Neural crest cell (in vitro differentiated cells): ENCODE measurements around the gene CRACR2B. TPM values are rescaled to one million over a fixed set of nuclear protein-coding genes. Genes with fewer than 3 reads are reported as not detected.

Experiments
- DNase-seq: peaks from one replicate; pipeline ENCODE4 v3.0.0; 2021; ENCODE audit warnings: low read depth, mixed read lengths, low spot score
- H3K27ac Mint-ChIP-seq: one replicate; pipeline ENCODE4 v1.8.0; 2021; ENCODE audit warnings: mild to moderate bottlenecking, mixed read lengths; ENCODE audit not compliant: unreplicated experiment
- H3K27me3 Mint-ChIP-seq: 2 replicates; pipeline ENCODE4 v1.8.0; 2021; ENCODE audit warnings: low read depth, mild to moderate bottlenecking, mixed read lengths
- H3K36me3 Mint-ChIP-seq: 2 replicates; pipeline ENCODE4 v1.8.0; 2021; ENCODE audit warnings: low read depth, mild to moderate bottlenecking, mixed read lengths
- H3K4me1 Mint-ChIP-seq: 2 replicates; pipeline ENCODE4 v1.8.0; 2021; ENCODE audit warnings: mixed read lengths
- H3K4me3 Mint-ChIP-seq: one replicate; pipeline ENCODE4 v1.8.0; 2021; ENCODE audit warnings: mild to moderate bottlenecking, mixed read lengths
- H3K9me3 Mint-ChIP-seq: 2 replicates; pipeline ENCODE4 v1.8.0; 2021; ENCODE audit warnings: mixed read lengths
- CTCF ChIP-seq: fragments of 200-600 bp; sonication (generic); conservative IDR thresholded peaks from 2 replicates; pipeline ENCODE4 v1.5.0; 2021; ENCODE audit warnings: antibody characterized with exemption, mild to moderate bottlenecking
- total RNA-seq: library from RNA; stranded (reverse); gene quantifications from 2 replicates; pipeline ENCODE4 v1.2.1, GENCODE V29; 2021

Gene CRACR2B
- total RNA-seq, 1 donor from 2014 or later = 2.7 TPM

DNA sequence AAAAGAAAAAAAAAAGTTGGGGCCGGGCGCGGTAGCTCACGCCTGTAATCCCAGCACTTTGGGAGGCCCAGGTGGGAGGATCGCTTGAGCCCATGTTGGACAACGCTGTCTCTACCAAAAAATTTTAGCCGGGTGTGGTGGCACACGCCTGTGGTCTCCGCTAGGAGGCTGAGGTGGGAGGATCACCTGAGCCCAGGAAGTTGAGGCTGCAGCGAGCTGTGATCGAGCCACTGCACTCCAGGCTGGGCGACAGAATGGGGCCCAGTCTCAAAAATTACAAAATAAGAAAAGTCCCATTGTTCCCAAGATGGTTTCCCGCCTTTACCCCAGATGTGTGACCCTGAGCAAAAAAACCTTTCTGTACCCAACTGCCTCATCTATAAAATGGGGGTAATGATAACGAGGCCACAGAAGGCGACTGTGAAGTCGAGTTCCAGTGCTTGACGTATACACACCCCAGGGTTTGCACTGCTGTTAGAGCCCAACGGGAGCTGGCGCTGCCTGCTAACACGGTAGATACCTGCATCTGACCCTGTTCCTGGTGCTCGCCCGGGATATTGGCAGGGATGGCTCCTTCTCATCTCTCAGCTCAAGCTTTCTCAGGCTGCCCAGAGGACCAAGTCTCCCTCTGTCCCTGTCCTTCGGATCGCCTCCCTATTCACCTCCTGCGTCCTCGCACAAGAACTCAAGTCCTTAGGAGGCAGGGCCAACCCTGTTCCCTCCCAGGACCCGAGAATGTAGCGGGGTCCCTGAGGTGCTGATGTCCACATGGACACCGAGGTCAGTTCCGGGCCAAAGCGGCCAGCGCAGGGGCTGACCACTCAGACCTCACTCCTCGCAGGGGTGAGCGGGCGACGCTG is 19.1 kb upstream of the CRACR2B start:
- no peak for DNase-seq
- Mint-ChIP-seq H3K4me1 (peaks cover 27% of the 10 kb centered on the region), H3K27me3 (no peaks in the 10 kb centered on the region), H3K27ac (peak overlapping the region; percentile 98), H3K36me3 (peaks cover 2% of the 10 kb centered on the region), H3K9me3 (no peaks in the 10 kb centered on the region), H3K4me3 (peak overlapping the region; percentile 97)
- TF ChIP-seq CTCF = no peak

GRCh38 chr11:809287-810039 is 18.3 kb upstream of the CRACR2B start, which contains the start of gene RPLP2:
Gene RPLP2, plus strand, starts transcription at chr11:809967. Its CDS starts 268 bp downstream, at chr11:810235.
- Mint-ChIP-seq H3K4me3 (peak within 1 kb of the TSS; percentile 97), H3K9me3 (no peaks in the 10 kb centered on the region), H3K4me1 (peaks cover 27% of the 10 kb centered on the region), H3K36me3 (peaks cover 5% of the 10 kb centered on the region), H3K27me3 (no peaks in the 10 kb centered on the region), H3K27ac (peak within 1 kb of the TSS; percentile 99)
- TF ChIP-seq CTCF = no peak
- peak; percentile 93 for DNase-seq

- peaks cover 5% of the 10 kb centered on the region for H3K36me3 Mint-ChIP-seq
- no peak for DNase-seq
- peak overlapping the region; percentile 97 for H3K4me3 Mint-ChIP-seq
- TF ChIP-seq CTCF = peak; percentile 19
- H3K27ac Mint-ChIP-seq = peak overlapping the region; percentile 57
- H3K27me3 Mint-ChIP-seq = no peaks in the 10 kb centered on the region
- H3K9me3 Mint-ChIP-seq = no peaks in the 10 kb centered on the region
- H3K4me1 Mint-ChIP-seq = peaks cover 27% of the 10 kb centered on the region
Observed at GRCh38 chr11:810040-810567, 17.6 kb upstream of the CRACR2B start.

DNA sequence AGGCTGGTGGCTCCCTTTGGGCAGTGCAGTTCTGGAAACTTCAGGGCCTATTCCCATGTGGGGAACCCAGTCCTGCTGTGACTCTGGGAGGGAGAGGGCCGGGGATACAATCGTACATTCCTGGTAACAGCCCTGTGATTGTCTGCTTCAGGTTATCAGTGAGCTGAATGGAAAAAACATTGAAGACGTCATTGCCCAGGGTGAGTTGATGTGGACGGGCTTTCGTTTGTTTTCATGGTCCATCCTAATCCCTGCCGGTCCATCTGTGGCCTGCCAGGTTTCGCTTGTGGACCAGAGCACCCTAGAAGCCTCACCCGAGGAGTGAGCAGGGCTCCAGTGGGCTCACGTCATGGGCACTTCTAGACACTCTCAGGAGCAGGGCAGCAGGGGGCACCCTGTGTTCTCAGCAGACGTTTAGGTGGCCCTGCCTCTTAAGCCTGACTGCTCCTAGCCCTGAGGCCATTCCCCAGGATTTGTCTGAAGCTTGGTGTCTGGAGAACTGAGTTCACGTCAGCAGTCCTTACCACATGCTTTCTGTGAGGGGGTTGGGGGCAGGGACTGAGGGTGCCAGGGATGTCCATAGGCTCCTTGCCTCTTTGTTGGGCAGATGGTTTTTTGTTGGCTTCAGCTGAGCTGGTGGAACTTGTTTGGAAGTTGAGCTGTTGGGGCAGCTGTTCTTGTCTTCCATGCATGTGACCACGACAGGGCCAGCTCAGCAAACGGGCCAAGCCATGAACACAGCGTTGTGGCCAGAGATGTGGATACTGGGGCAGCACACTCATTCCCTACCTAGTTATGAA is 16.1 kb upstream of the CRACR2B start:
- Mint-ChIP-seq H3K36me3 (peaks cover 5% of the 10 kb centered on the region), H3K9me3 (no peaks in the 10 kb centered on the region), H3K4me3 (peak overlapping the region; percentile 89), H3K27ac (no peak overlapping the region), H3K4me1 (peaks cover 27% of the 10 kb centered on the region), H3K27me3 (no peaks in the 10 kb centered on the region)
- DNase-seq = no peak
- TF ChIP-seq CTCF = no peak

DNA sequence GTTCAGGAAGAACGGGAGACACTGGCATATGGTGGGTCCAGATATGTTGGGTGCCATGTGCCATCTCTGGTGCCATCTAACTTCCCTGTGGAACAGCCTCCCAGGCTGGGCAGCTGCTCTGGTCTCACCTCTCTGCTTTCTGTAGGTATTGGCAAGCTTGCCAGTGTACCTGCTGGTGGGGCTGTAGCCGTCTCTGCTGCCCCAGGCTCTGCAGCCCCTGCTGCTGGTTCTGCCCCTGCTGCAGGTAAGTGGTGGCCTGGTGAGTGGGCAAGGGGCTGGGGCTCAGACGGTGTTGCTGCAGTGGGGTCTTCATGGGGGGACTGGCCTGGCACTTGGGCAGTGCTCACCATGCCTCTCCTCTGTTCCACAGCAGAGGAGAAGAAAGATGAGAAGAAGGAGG is 15.3 kb upstream of the CRACR2B start:
- Mint-ChIP-seq H3K4me1 (peaks cover 27% of the 10 kb centered on the region), H3K9me3 (no peaks in the 10 kb centered on the region), H3K36me3 (peaks cover 5% of the 10 kb centered on the region), H3K27me3 (no peaks in the 10 kb centered on the region), H3K27ac (no peak overlapping the region), H3K4me3 (peak overlapping the region; percentile 89)
- no peak for TF ChIP-seq CTCF
- DNase-seq = no peak
